GM21526 (cell line): Measurements from ENCODE around the gene MEF2B.
"Not testable (repeated sequence)": the region's sequence is repeated elsewhere in the genome, so short reads cannot be mapped to it uniquely, and the experiment has no call there.

ENCODE experiments used
- ATAC-seq: cut with Tn5 transposase; IDR thresholded peaks from one replicate; pipeline ENCODE4 v1.9.1; 2021; ENCODE audit warnings: moderate library complexity; ENCODE audit not compliant: unreplicated experiment, low FRiP score

Gene MEF2B

GRCh38 chr19:19157808-19158207, 12.3 kb downstream of the MEF2B start:
- no peak for ATAC-seq

- no peak for ATAC-seq
These were observed 14.4 kb downstream of the MEF2B start for GRCh38 chr19:19155495-19156219.

GRCh38 chr19:19154768-19155494, 15.1 kb downstream of the MEF2B start:
- no peak for ATAC-seq

GRCh38 chr19:19152668-19153384, 17.2 kb downstream of the MEF2B start:
- no peak for ATAC-seq

- ATAC-seq: no peak
These were observed 18.6 kb downstream of the MEF2B start for GRCh38 chr19:19151418-19151817.

GRCh38 chr19:19149435-19149834, 20.6 kb downstream of the MEF2B start:
- no peak for ATAC-seq

- ATAC-seq: not testable (repeated sequence)
These were observed 21.6 kb downstream of the MEF2B start for GRCh38 chr19:19148504-19148903.

- ATAC-seq: no peak
These were observed 22.7 kb downstream of the MEF2B start for GRCh38 chr19:19147344-19147743.

- ATAC-seq: no peak
These were observed 23.2 kb downstream of the MEF2B start for GRCh38 chr19:19146865-19147264.

GRCh38 chr19:19145684-19146608, 24.1 kb downstream of the MEF2B start:
- no peak for ATAC-seq

GRCh38 chr19:19145281-19145680, 24.8 kb downstream of the MEF2B start:
- ATAC-seq: no peak

- ATAC-seq: no peak
These were observed 27.7 kb downstream of the MEF2B start for GRCh38 chr19:19142347-19142746.

GRCh38 chr19:19140476-19140875, 29.6 kb downstream of the MEF2B start:
- ATAC-seq: no peak

- no peak for ATAC-seq
These were observed 30.2 kb downstream of the MEF2B start for GRCh38 chr19:19139876-19140229.

GRCh38 chr19:19138109-19138981, 31.7 kb downstream of the MEF2B start, which contains the start of gene TMEM161A:
TSS of gene TMEM161A (minus strand) at chr19:19138478. CDS start at chr19:19138428, 50 bp downstream.
- ATAC-seq: peak; percentile 86

GRCh38 chr19:19137556-19138108, 32.4 kb downstream of the MEF2B start:
- ATAC-seq: no peak

- ATAC-seq: not testable (repeated sequence)
These were observed 34.4 kb downstream of the MEF2B start for GRCh38 chr19:19135713-19136112.

GRCh38 chr19:19134687-19135158, 35.3 kb downstream of the MEF2B start:
- ATAC-seq: no peak

GRCh38 chr19:19133985-19134384, 36.1 kb downstream of the MEF2B start:
- ATAC-seq: no peak
